Cardiac septum (tissue), 1 donor: ENCODE results near the gene SETD1A. TPM values are rescaled to one million over a fixed set of nuclear protein-coding genes. Genes with fewer than 3 reads are reported as not detected.
A peak's percentile ranks its signal among the peaks of the same experiment; 100 is the strongest.

Experiments
- DNase-seq: peaks from one replicate; pipeline ENCODE4 v3.0.0-alpha.2; 2020; ENCODE audit warnings: low spot score
- intact Hi-C: fragments of 100-400 bp; cut with DNase I; formaldehyde crosslinking; loops from one replicate; pipeline ENCODE4 v1.14.0; 2022
- total RNA-seq: library from RNA; stranded (reverse); fragmentation: NEBNext Ultra II Directional; extraction: Animal tissue kit (Norgen Biotek cat#: 25700); gene quantifications from one replicate; pipeline ENCODE4 v1.2.1, GENCODE V29; 2021
- donor health status: DM: no; HTN: no; CAD: no.

The SETD1A gene
- total RNA-seq, 1 donor from 2014 or later, result 9.6 TPM

DNA sequence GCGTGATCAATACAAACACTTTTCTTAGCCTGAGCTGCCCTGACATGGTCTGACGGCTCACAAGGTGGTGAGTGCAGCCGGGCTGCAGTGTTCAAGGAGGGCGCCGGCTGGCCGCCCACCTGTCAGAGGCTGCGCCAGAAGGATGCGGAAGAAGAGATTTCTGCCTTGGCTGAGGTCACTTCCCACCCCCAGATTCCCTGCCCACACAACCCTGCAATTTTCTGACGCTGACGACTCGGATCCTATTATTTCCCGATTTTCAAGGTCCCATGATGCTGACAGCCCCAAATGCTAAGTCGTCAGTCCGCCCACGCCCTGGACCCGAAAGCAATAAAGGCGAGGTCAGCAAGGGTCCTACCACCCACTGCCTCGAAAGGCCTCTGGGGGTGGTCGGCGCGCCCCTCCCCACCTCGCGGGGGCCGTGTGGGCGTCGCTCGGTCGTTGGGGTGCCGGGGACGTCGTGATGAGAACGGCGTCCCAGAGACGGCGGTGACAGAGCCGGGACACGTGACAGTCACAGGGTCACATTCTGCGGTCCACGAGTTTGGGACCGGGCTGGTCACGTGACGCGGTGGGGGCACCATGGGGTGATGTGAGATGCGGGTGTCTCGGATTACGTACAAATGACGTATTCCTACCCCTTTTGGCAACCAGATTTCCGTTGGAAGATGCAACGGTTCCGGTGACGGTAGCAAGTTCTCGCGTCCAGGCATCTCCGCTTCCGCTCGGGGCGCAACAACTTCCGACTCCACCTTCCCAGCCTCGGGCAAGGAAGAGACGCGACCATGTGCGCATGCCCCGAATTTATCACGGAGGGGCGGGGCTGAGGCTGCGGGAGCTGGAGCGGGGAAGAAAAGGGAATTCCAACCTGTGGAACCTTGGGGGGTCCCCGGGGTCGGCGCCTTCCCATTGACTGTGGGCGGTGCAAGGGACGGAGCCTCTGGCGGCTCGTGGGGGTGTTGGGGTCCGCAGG, 75.5 kb downstream of the SETD1A start, which contains the start of gene STX4:
TSS of gene STX4 (plus strand) at position 823 of the 973 bp plus-strand sequence. CDS start 248 bp downstream, outside the sequence.
- intact Hi-C loops, result loop anchor here (5.0 kb wide), 1 partner anchor 39 kb away; the partner anchor contains the start of genes ZNF646 and ZNF668
- DNase-seq, result peak; percentile 100

DNA sequence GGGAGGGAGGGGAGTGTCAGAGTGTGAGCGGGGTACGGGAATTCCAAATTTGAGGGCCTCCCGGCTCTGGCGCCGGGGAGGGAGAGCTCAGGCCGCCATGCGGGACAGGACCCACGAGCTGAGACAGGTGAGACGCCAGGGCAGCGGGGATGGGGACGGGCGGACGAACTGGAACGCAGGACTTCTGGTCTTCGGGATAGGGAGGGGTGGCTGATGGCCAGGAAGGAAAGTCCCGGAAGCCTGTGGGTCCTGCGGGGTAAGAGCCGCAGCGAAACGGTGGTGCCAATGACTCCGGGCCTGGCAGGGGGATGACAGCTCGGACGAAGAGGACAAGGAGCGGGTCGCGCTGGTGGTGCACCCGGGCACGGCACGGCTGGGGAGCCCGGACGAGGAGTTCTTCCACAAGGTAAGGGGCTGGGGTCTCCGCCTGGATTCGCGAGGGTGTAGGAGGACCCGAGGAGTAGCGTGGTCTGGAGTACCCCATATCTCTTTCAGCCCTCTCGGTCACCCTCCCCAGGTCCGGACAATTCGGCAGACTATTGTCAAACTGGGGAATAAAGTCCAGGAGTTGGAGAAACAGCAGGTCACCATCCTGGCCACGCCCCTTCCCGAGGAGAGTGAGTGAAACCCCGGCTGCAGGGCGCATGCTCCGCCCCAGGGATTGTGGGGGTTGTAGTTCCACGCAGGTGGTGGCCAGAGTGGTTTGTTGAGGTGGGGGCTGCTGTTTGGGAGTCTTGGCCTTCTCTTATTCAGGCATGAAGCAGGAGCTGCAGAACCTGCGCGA, 76.3 kb downstream of the SETD1A start:
- intact Hi-C loops, result loop anchor here (5.0 kb wide), 1 partner anchor 38 kb away; the partner anchor contains the start of genes ZNF646 and ZNF668
- peak; percentile 96 for DNase-seq

Other genes with a start within 250 kb of the SETD1A start
- gene PHKG2, start 209.3 kb upstream of the SETD1A start, total RNA-seq, result 13.2 TPM
- gene CFAP119, start 195.7 kb upstream of the SETD1A start, total RNA-seq, result 1.0 TPM
- 47.9 TPM for gene RNF40, start 195.4 kb upstream of the SETD1A start, total RNA-seq
- 22.7 TPM for gene ZNF629, start 170.5 kb upstream of the SETD1A start, total RNA-seq
- gene BCL7C, start 63.7 kb upstream of the SETD1A start, total RNA-seq, result 27.6 TPM
- 17.7 TPM for gene CTF1, start 61.1 kb upstream of the SETD1A start, total RNA-seq
- gene FBXL19, start 34.2 kb upstream of the SETD1A start, total RNA-seq, result 8.0 TPM
- 9.5 TPM for gene ORAI3, start 8.7 kb upstream of the SETD1A start, total RNA-seq
- 5.4 TPM for gene HSD3B7, start 27.5 kb downstream of the SETD1A start, total RNA-seq
- gene STX1B, start 52.9 kb downstream of the SETD1A start, total RNA-seq, result 1.6 TPM
- gene STX4, start 75.8 kb downstream of the SETD1A start, total RNA-seq, result 41.1 TPM
- gene ZNF668, start 116.5 kb downstream of the SETD1A start, total RNA-seq, result 5.9 TPM
- gene ZNF646, start 116.7 kb downstream of the SETD1A start, total RNA-seq, result 9.6 TPM
- 0.59 TPM for gene PRSS53, start 131.2 kb downstream of the SETD1A start, total RNA-seq
- 42.1 TPM for gene VKORC1, start 137.0 kb downstream of the SETD1A start, total RNA-seq
- gene BCKDK, start 150.6 kb downstream of the SETD1A start, total RNA-seq, result 56.4 TPM
- 56.5 TPM for gene KAT8, start 159.9 kb downstream of the SETD1A start, total RNA-seq
- not detected for gene PRSS8, start 178.0 kb downstream of the SETD1A start, total RNA-seq
- 1.1 TPM for gene PRSS36, start 192.3 kb downstream of the SETD1A start, total RNA-seq
- 158 TPM for gene FUS, start 222.4 kb downstream of the SETD1A start, total RNA-seq
- gene PYCARD, start 245.0 kb downstream of the SETD1A start, total RNA-seq, result 3.2 TPM